ENCODE results near the gene BEND3. TPM values are rescaled to one million over a fixed set of nuclear protein-coding genes. Genes with fewer than 3 reads are reported as not detected.

The BEND3 gene
- total and polyA plus RNA-seq, 10 of the 15 experiments (the other 5 are each of a cell fraction or from before 2014, with no cell fraction given): 1.1 to 9.0 (median 3.6) TPM

- H3K27me3 ChIP-seq (replicated peaks in 1 of 2; ENCODE audit: control insufficient read depth in 2 of 2, insufficient read depth in 2 of 2, low read length in 1 of 2): no peaks in the 10 kb centered on the region
- no peak overlapping the region for H3K27ac ChIP-seq (ENCODE audit: control insufficient read depth, insufficient read depth)
- H3K4me1 ChIP-seq (ENCODE audit: control insufficient read depth, insufficient read depth, low read length): peaks cover 13% of the 10 kb centered on the region
- no peaks in the 10 kb centered on the region for H3K79me2 ChIP-seq (ENCODE audit: control insufficient read depth, insufficient read depth, low read length)
- H3K4me3 ChIP-seq: no peak overlapping the region
- in situ Hi-C loops (cut with MboI) (no loop called here), intact Hi-C loops (cut with micrococcal nuclease; ENCODE audit: unreplicated experiment) (no loop called here)
- no peak overlapping the region for H3K9ac ChIP-seq (ENCODE audit: control insufficient read depth, insufficient read depth, low read length)
- ChIA-PET RAD21 (ENCODE audit: unreplicated experiment) (no interaction called here), SMC1A (ENCODE audit: uncharacterized antibody, unreplicated experiment) (no interaction called here), POLR2A (no interaction called here), CTCF (no interaction called here)
- FAIRE-seq (no peak), ATAC-seq (no peak), DNase-seq (ENCODE audit: low read depth, low spot score) (no peak)
- H4K20me1 ChIP-seq (ENCODE audit: control insufficient read depth, insufficient read depth): no peaks in the 10 kb centered on the region
- no peak for TF ChIP-seq ZNF207 (IDR thresholded peaks at IDR 0.05; ENCODE audit: borderline replicate concordance)
- no peak for TF ChIP-seq SMAD5 (IDR thresholded peaks at IDR 0.05; ENCODE audit: low read depth)
- no peak for TF ChIP-seq ZBTB4 (CRISPR knock-in tag; IDR thresholded peaks at IDR 0.05)
- TF ChIP-seq E4F1 (IDR thresholded peaks at IDR 0.05; ENCODE audit: borderline replicate concordance, partially characterized antibody): no peak
- TF ChIP-seq ZNF24 (IDR thresholded peaks at IDR 0.05): no peak
- no peak for TF ChIP-seq BRCA1 (IDR thresholded peaks at IDR 0.05; ENCODE audit: low read depth, low read length)
- TF ChIP-seq PKNOX1 (IDR thresholded peaks at IDR 0.05): no peak
- TF ChIP-seq POU2F2 (IDR thresholded peaks at IDR 0.05; ENCODE audit: borderline replicate concordance, low read depth, low read length): no peak
- no peak for TF ChIP-seq SPI1 (IDR thresholded peaks at IDR 0.05; ENCODE audit: borderline replicate concordance, insufficient read depth, low read depth, low read length)
- no peak for TF ChIP-seq FOXM1 (IDR thresholded peaks at IDR 0.05; ENCODE audit: low read depth, low read length)
- no peak for TF ChIP-seq ZNF622 (IDR thresholded peaks at IDR 0.05)
- TF ChIP-seq CTCF (IDR thresholded peaks at IDR 0.05 in 2 of 3, conservative IDR thresholded peaks at IDR 0.05 in 1 of 3; ENCODE audit: control insufficient read depth in 2 of 3, extremely low read depth in 1 of 3, insufficient read depth in 1 of 3, low read depth in 3 of 3, low read length in 3 of 3): no peak
- no peak for TF ChIP-seq ZNF217 (IDR thresholded peaks at IDR 0.05)
- TF ChIP-seq MTA2 (IDR thresholded peaks at IDR 0.05; ENCODE audit: low read depth): no peak
- TF ChIP-seq CBX5 (IDR thresholded peaks at IDR 0.05; ENCODE audit: low read depth): no peak
- H2AFZ ChIP-seq (ENCODE audit: control insufficient read depth, low read depth, low read length): no peak overlapping the region
- H3K36me3 ChIP-seq (ENCODE audit: control insufficient read depth in 2 of 2, insufficient read depth in 2 of 2, low read length in 1 of 2): no peaks in the 10 kb centered on the region
- H3K9me3 ChIP-seq (replicated peaks; ENCODE audit: control insufficient read depth, insufficient read depth, low read length): no peaks in the 10 kb centered on the region
- BruUV-seq (replicated peaks): no TSS peak
- 94% methylated on average over 1 of the region's 1 CpG for WGBS (ENCODE audit: insufficient coverage, insufficient replicate concordance, low lambda C conversion rate, missing lambda C conversion rate)
- no peak overlapping the region for H3K4me2 ChIP-seq (ENCODE audit: control insufficient read depth, insufficient read depth)
Observed at GRCh38 chr6:107128175-107128574, 12.9 kb upstream of the BEND3 start.

All from GM12878 (cell line).